Spinal cord (tissue), 10 donors: ENCODE data around the gene C14orf119. TPM values are rescaled to one million over a fixed set of nuclear protein-coding genes. Genes with fewer than 3 reads are reported as not detected.

Experiments used
- DNase-seq, 6 donors: peaks; one replicate each; pipeline versions ENCODE4 v3.0.0 to v3.0.0-alpha.2; 2013 to 2015; ENCODE audit warnings: low spot score in 6 of 6, low read depth in 4 of 6
- H3K27ac ChIP-seq: one replicate; pipeline ENCODE4 v1.5.1; 2013; ENCODE audit warnings: low read depth, low read length, control low read depth
- H3K27me3 ChIP-seq: one replicate; pipeline ENCODE4 v1.6.1; 2013; ENCODE audit warnings: low read length; ENCODE audit not compliant: control insufficient read depth, insufficient read depth
- H3K36me3 ChIP-seq: one replicate; pipeline ENCODE4 v1.6.1; 2013; ENCODE audit warnings: low read length; ENCODE audit not compliant: control insufficient read depth, insufficient read depth
- H3K4me1 ChIP-seq: one replicate; pipeline ENCODE4 v1.6.1; 2013; ENCODE audit warnings: low read length; ENCODE audit not compliant: control insufficient read depth, insufficient read depth
- H3K4me3 ChIP-seq: one replicate; pipeline ENCODE4 v1.5.1; 2013; ENCODE audit warnings: low read depth, low read length, control low read depth
- H3K9me3 ChIP-seq: one replicate; pipeline ENCODE4 v1.6.1; 2013; ENCODE audit warnings: low read length; ENCODE audit not compliant: control insufficient read depth, insufficient read depth
- WGBS: methylation state at CpG from one replicate; pipeline ENCODE4 v1.1.5; 2013; ENCODE audit warnings: missing lambda C conversion rate; ENCODE audit not compliant: insufficient coverage; 5-methylcytosine and 5-hydroxymethylcytosine counted together
- polyA plus RNA-seq, 2 donors: library from polyadenylated mRNA; unstranded; fragments of 120-200 nt; gene quantifications; one replicate each; pipeline ENCODE4 v1.2.1, GENCODE V29; 2013; ENCODE audit not compliant: insufficient read length in 2 of 2
- total RNA-seq, 2 donors: library from RNA; depleted of rRNA in 1 of 2; stranded (reverse); fragments of 120-200 nt in 1 of 2; fragments of >200 nt in 1 of 2; gene quantifications; one replicate each; pipeline versions ENCODE4 v1.2.3 to v1.2.4, GENCODE V29; 2013 to 2014
- donor health status: healthy.

The C14orf119 gene
- total and polyA plus RNA-seq, 4 donors: 35.4 to 57.2 (median 52.9) TPM

DNA sequence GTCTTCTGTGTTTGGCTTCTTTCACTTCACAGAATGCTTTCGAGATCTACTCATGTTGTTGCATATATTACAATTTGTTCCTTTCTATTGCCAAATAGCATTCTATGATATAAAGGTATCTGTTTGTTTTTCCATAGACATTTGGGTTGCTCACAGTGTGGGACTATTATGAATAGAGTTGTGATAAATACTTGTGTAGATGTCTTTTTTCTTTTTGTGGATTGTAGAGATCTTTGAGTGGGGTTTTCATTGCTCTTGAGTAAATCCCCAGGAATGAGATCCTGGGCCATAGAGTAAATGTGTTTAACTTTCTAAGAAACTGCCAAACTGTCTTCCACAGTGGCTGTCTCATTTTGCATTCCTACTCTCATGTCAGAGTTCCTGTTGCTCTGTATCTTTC, 48.6 kb downstream of the C14orf119 start:
- H3K36me3 ChIP-seq: no peaks in the 10 kb centered on the region
- DNase-seq: no peak
- H3K4me3 ChIP-seq: no peak overlapping the region
- H3K4me1 ChIP-seq: no peaks in the 10 kb centered on the region
- H3K27me3 ChIP-seq: no peaks in the 10 kb centered on the region
- no CpG with 5 or more reads among the region's 1 CpG for WGBS
- no peaks in the 10 kb centered on the region for H3K9me3 ChIP-seq
- H3K27ac ChIP-seq: no peak overlapping the region

DNA sequence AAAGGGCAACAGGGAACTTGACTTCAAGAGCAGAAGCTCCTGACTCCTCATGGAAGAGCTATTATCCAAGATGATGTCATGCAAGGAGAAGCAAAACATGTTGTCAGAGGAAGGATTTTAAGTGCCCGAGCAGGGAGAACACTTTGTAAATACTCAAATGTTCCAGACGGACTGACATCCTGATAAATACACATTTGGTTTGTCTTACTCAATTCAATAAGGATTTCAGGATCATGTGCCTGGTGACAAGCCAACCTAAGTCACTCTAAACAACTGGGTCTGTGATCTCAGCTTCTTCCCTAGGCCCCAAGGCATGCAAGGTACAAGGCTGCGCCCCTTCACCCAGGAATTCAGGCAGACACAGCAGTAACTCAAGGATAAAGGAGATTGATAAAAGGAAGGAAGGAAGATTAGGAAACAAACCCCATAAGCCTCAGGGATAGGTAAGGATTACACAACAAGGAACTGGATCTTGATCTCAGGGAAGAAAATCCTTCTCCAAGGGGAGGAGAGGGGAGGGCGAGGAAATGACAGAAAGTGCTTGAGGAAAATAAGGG, 50.6 kb downstream of the C14orf119 start:
- no peaks in the 10 kb centered on the region for H3K9me3 ChIP-seq
- no peak overlapping the region for H3K4me3 ChIP-seq
- WGBS: 90% methylated on average over 2 of the region's 4 CpGs
- H3K4me1 ChIP-seq: no peaks in the 10 kb centered on the region
- no peak for DNase-seq
- H3K27me3 ChIP-seq: no peaks in the 10 kb centered on the region
- peaks cover under 1% of the 10 kb centered on the region for H3K36me3 ChIP-seq
- H3K27ac ChIP-seq: no peak overlapping the region

DNA sequence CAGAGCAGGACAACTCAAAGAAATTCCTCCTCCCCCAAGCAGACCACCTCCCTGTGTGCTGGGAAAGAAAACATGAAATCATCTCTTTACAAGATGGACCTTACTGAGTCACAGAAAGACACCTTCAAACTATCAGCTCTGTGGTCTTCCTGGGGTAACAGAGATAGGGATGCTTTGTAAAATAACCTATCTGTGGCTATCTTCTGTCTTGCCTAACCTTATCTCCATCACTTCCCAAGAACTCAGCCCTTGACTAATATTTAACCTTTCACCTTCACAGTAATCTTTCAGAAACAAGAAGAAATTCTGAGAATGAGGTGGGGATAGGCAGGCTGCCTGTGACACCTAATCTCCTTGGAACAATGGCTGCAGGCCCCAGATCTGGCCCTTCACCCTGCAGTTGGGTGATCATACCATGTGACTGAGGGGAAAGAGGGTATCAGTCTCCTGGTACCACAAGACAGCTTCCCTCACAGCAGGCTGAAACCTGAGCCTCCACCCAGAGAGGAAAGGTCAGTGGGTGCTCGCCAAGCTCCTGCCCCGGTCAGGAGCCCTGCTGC, 51.1 kb downstream of the C14orf119 start:
- no peaks in the 10 kb centered on the region for H3K9me3 ChIP-seq
- DNase-seq: no peak
- no peak overlapping the region for H3K4me3 ChIP-seq
- no peak overlapping the region for H3K27ac ChIP-seq
- 53% methylated on average over 2 of the region's 2 CpGs for WGBS
- no peaks in the 10 kb centered on the region for H3K27me3 ChIP-seq
- no peaks in the 10 kb centered on the region for H3K4me1 ChIP-seq
- H3K36me3 ChIP-seq: peaks cover 4% of the 10 kb centered on the region

GRCh38 chr14:23146980-23147379, 51.7 kb downstream of the C14orf119 start:
- no peak for DNase-seq
- Histone ChIP-seq H3K27ac (no peak overlapping the region), H3K4me1 (no peaks in the 10 kb centered on the region), H3K36me3 (peaks cover 4% of the 10 kb centered on the region), H3K4me3 (no peak overlapping the region), H3K27me3 (no peaks in the 10 kb centered on the region), H3K9me3 (no peaks in the 10 kb centered on the region)
- WGBS: 93% methylated on average over 2 of the region's 4 CpGs

- peak in 2 of 6 donors; percentile 28 to 42 for DNase-seq
- Histone ChIP-seq H3K4me1 (no peaks in the 10 kb centered on the region), H3K27me3 (no peaks in the 10 kb centered on the region), H3K9me3 (no peaks in the 10 kb centered on the region), H3K36me3 (peaks cover 4% of the 10 kb centered on the region), H3K27ac (no peak overlapping the region), H3K4me3 (no peak overlapping the region)
- 38% methylated on average over 1 of the region's 1 CpG for WGBS
These were observed 52.4 kb downstream of the C14orf119 start for GRCh38 chr14:23147676-23148075.

GRCh38 chr14:23148591-23149249, 53.4 kb downstream of the C14orf119 start:
- Histone ChIP-seq H3K27ac (no peak overlapping the region), H3K4me1 (no peaks in the 10 kb centered on the region), H3K36me3 (peaks cover 4% of the 10 kb centered on the region), H3K4me3 (no peak overlapping the region), H3K27me3 (no peaks in the 10 kb centered on the region), H3K9me3 (no peaks in the 10 kb centered on the region)
- 67% methylated on average over 1 of the region's 5 CpGs for WGBS
- DNase-seq: no peak

DNA sequence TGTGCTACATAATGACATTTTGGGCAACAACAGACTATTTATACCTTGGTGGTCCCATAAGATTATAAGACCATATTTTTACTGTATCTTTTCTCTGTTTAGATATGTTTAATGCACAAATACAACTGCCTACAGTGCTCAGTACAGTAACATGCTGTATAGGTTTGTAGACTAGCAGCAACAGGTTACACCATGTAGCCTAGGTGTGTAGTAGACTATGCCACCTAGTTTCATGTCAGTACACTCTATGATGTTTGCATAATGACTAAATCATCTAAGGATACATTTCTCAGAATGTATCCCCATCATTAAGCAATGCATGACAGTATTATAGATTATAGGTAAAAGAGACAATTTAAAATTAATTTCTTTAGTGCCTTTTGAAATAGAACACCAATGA, 54.4 kb downstream of the C14orf119 start:
- peaks cover 8% of the 10 kb centered on the region for H3K4me1 ChIP-seq
- H3K4me3 ChIP-seq: no peak overlapping the region
- H3K36me3 ChIP-seq: peaks cover 4% of the 10 kb centered on the region
- no peaks in the 10 kb centered on the region for H3K27me3 ChIP-seq
- H3K27ac ChIP-seq: no peak overlapping the region
- H3K9me3 ChIP-seq: no peaks in the 10 kb centered on the region
- no peak for DNase-seq

Other genes starting within 250 kb of the C14orf119 start
- gene LRP10, start 223.8 kb upstream of the C14orf119 start, total RNA-seq: 10 to 100 TPM; 20.3 to 37.7 TPM
- gene LRP10, start 223.8 kb upstream of the C14orf119 start, polyA plus RNA-seq: 10 to 100 TPM; 54.6 to 57.1 TPM
- gene REM2, start 212.3 kb upstream of the C14orf119 start, total RNA-seq: 1 to 10 TPM; 1.3 to 2.1 TPM
- gene REM2, start 212.3 kb upstream of the C14orf119 start, polyA plus RNA-seq: 1 to 10 TPM; 8.2 to 8.9 TPM
- gene RBM23, start 176.4 kb upstream of the C14orf119 start, total RNA-seq: 100 to 1,000 TPM; 127 to 145 TPM
- 100 to 1,000 TPM; 111 to 126 TPM for gene RBM23, start 176.4 kb upstream of the C14orf119 start, polyA plus RNA-seq
- 10 to 100 TPM; 51.3 to 60.3 TPM for gene PRMT5, start 166.1 kb upstream of the C14orf119 start, total RNA-seq
- 10 to 100 TPM; 83.5 to 88.8 TPM for gene PRMT5, start 166.1 kb upstream of the C14orf119 start, polyA plus RNA-seq
- 10 to 100 TPM; 37.2 to 41.5 TPM for gene HAUS4, start 138.4 kb upstream of the C14orf119 start, total RNA-seq
- gene HAUS4, start 138.4 kb upstream of the C14orf119 start, polyA plus RNA-seq: 10 to 100 TPM; 31.7 to 40.7 TPM
- gene AJUBA, start 113.0 kb upstream of the C14orf119 start, total RNA-seq: 10 to 100 TPM; 11.1 to 27.7 TPM
- 10 to 100 TPM in 1 of 2 donors, 1 to 10 TPM in 1; 7.6 to 13.3 TPM for gene AJUBA, start 113.0 kb upstream of the C14orf119 start, polyA plus RNA-seq
- gene C14orf93, start 85.4 kb upstream of the C14orf119 start, total RNA-seq: 10 to 100 TPM in 1 of 2 donors, 1 to 10 TPM in 1; 3.8 to 11.7 TPM
- 10 to 100 TPM in 1 of 2 donors, 1 to 10 TPM in 1; 7.9 to 13.4 TPM for gene C14orf93, start 85.4 kb upstream of the C14orf119 start, polyA plus RNA-seq
- gene PSMB5, start 60.6 kb upstream of the C14orf119 start, total RNA-seq: 100 to 1,000 TPM; 132 to 149 TPM
- 100 to 1,000 TPM; 209 to 211 TPM for gene PSMB5, start 60.6 kb upstream of the C14orf119 start, polyA plus RNA-seq
- gene PSMB11, start 53.3 kb upstream of the C14orf119 start, total RNA-seq: not detected
- gene PSMB11, start 53.3 kb upstream of the C14orf119 start, polyA plus RNA-seq: not detected
- gene CDH24, start 38.0 kb upstream of the C14orf119 start, total RNA-seq: 10 to 100 TPM in 1 of 2 donors, 1 to 10 TPM in 1; 9.6 to 17.1 TPM
- 10 to 100 TPM; 37.9 to 46.0 TPM for gene CDH24, start 38.0 kb upstream of the C14orf119 start, polyA plus RNA-seq
- 100 to 1,000 TPM in 1 of 2 donors, 10 to 100 TPM in 1; 63.2 to 125 TPM for gene ACIN1, start 369 bp upstream of the C14orf119 start, total RNA-seq
- 100 to 1,000 TPM; 196 to 229 TPM for gene ACIN1, start 369 bp upstream of the C14orf119 start, polyA plus RNA-seq
- gene CIROP, start 9.5 kb downstream of the C14orf119 start, total RNA-seq: under 1 TPM; 0.10 to 0.61 TPM
- gene CIROP, start 9.5 kb downstream of the C14orf119 start, polyA plus RNA-seq: under 1 TPM; 0.06 to 0.10 TPM
- gene CEBPE, start 23.8 kb downstream of the C14orf119 start, total RNA-seq: 1 to 10 TPM in 1 of 2 donors, under 1 TPM in 1; 0.17 to 1.5 TPM
- not detected for gene CEBPE, start 23.8 kb downstream of the C14orf119 start, polyA plus RNA-seq
- 10 to 100 TPM in 1 of 2 donors, 1 to 10 TPM in 1; 8.6 to 18.9 TPM for gene SLC7A8, start 88.2 kb downstream of the C14orf119 start, total RNA-seq
- gene SLC7A8, start 88.2 kb downstream of the C14orf119 start, polyA plus RNA-seq: 10 to 100 TPM; 15.6 to 18.7 TPM
- not detected for gene RNF212B, start 142.4 kb downstream of the C14orf119 start, total RNA-seq
- gene RNF212B, start 142.4 kb downstream of the C14orf119 start, polyA plus RNA-seq: not detected
- gene HOMEZ, start 190.6 kb downstream of the C14orf119 start, total RNA-seq: 10 to 100 TPM in 1 of 2 donors, 1 to 10 TPM in 1; 4.9 to 15.0 TPM
- 10 to 100 TPM; 12.0 to 13.5 TPM for gene HOMEZ, start 190.6 kb downstream of the C14orf119 start, polyA plus RNA-seq
- 10 to 100 TPM; 11.3 to 15.7 TPM for gene PPP1R3E, start 207.4 kb downstream of the C14orf119 start, total RNA-seq
- gene PPP1R3E, start 207.4 kb downstream of the C14orf119 start, polyA plus RNA-seq: 10 to 100 TPM; 30.7 to 37.2 TPM
- 10 to 100 TPM; 22.4 to 27.7 TPM for gene BCL2L2, start 211.3 kb downstream of the C14orf119 start, total RNA-seq
- 10 to 100 TPM; 37.4 to 41.1 TPM for gene BCL2L2, start 211.3 kb downstream of the C14orf119 start, polyA plus RNA-seq
- 100 to 1,000 TPM in 1 of 2 donors, 10 to 100 TPM in 1; 94.9 to 117 TPM for gene PABPN1, start 226.0 kb downstream of the C14orf119 start, total RNA-seq
- 100 to 1,000 TPM; 235 to 282 TPM for gene PABPN1, start 226.0 kb downstream of the C14orf119 start, polyA plus RNA-seq